Effector memory CD4-positive, alpha-beta T cell (primary cell): ENCODE measurements around the gene RNF40.
"Not testable (repeated sequence)": the region's sequence is repeated elsewhere in the genome, so short reads cannot be mapped to it uniquely, and the experiment has no call there.

ENCODE experiments used
- DNase-seq, 3 donors: peaks; one replicate each; pipeline ENCODE4 v3.0.0-alpha.2; 2020
- H3K27ac ChIP-seq: 2 replicates; pipeline ENCODE4 v1.7.0; 2013; ENCODE audit warnings: mild to moderate bottlenecking, low read length, moderate library complexity; ENCODE audit not compliant: insufficient read depth, poor library complexity, severe bottlenecking
- H3K27me3 ChIP-seq: replicated peaks from 2 replicates; pipeline ENCODE4 v1.7.0; 2013; ENCODE audit warnings: mild to moderate bottlenecking, low read length; ENCODE audit not compliant: insufficient read depth, control insufficient read depth, poor library complexity, severe bottlenecking
- H3K36me3 ChIP-seq: 2 replicates; pipeline ENCODE4 v1.7.0; 2013; ENCODE audit warnings: mild to moderate bottlenecking, low read length, moderate library complexity; ENCODE audit not compliant: control insufficient read depth, insufficient read depth
- H3K4me1 ChIP-seq: 2 replicates; pipeline ENCODE4 v1.7.0; 2013; ENCODE audit warnings: low read length, mild to moderate bottlenecking; ENCODE audit not compliant: control insufficient read depth, insufficient read depth, poor library complexity, severe bottlenecking
- H3K4me3 ChIP-seq: 2 replicates; pipeline ENCODE4 v1.7.0; 2013; ENCODE audit warnings: low read length, low read depth, mild to moderate bottlenecking; ENCODE audit not compliant: insufficient read depth, poor library complexity, severe bottlenecking
- H3K9me3 ChIP-seq: 2 replicates; pipeline ENCODE4 v1.7.0; 2013; ENCODE audit warnings: mild to moderate bottlenecking, low read length, moderate library complexity; ENCODE audit not compliant: control insufficient read depth

The RNF40 gene

GRCh38 chr16:30793508-30794069, 31.5 kb downstream of the RNF40 start:
- Histone ChIP-seq H3K4me1 (no peaks in the 10 kb centered on the region), H3K4me3 (no peak overlapping the region), H3K27me3 (no peaks in the 10 kb centered on the region), H3K36me3 (no peaks in the 10 kb centered on the region), H3K9me3 (no peaks in the 10 kb centered on the region), H3K27ac (no peak overlapping the region)
- no peak for DNase-seq

GRCh38 chr16:30794634-30795033, 32.5 kb downstream of the RNF40 start:
- no peaks in the 10 kb centered on the region for H3K9me3 ChIP-seq
- no peaks in the 10 kb centered on the region for H3K36me3 ChIP-seq
- H3K4me3 ChIP-seq = no peak overlapping the region
- DNase-seq = no peak
- no peak overlapping the region for H3K27ac ChIP-seq
- no peaks in the 10 kb centered on the region for H3K4me1 ChIP-seq
- no peaks in the 10 kb centered on the region for H3K27me3 ChIP-seq

- Histone ChIP-seq H3K27ac (no peak overlapping the region), H3K36me3 (no peaks in the 10 kb centered on the region), H3K4me1 (no peaks in the 10 kb centered on the region), H3K9me3 (no peaks in the 10 kb centered on the region), H3K4me3 (no peak overlapping the region), H3K27me3 (no peaks in the 10 kb centered on the region)
- no peak for DNase-seq
Measured at GRCh38 chr16:30797670-30798309, 35.7 kb downstream of the RNF40 start.

GRCh38 chr16:30802936-30803335, 40.8 kb downstream of the RNF40 start:
- no peaks in the 10 kb centered on the region for H3K27me3 ChIP-seq
- no peak overlapping the region for H3K27ac ChIP-seq
- H3K4me3 ChIP-seq = no peak overlapping the region
- peaks cover 6% of the 10 kb centered on the region for H3K4me1 ChIP-seq
- no peaks in the 10 kb centered on the region for H3K9me3 ChIP-seq
- no peaks in the 10 kb centered on the region for H3K36me3 ChIP-seq
- DNase-seq = no peak

- no peaks in the 10 kb centered on the region for H3K27me3 ChIP-seq
- no peak for DNase-seq
- H3K4me1 ChIP-seq = peaks cover 6% of the 10 kb centered on the region
- H3K9me3 ChIP-seq = no peaks in the 10 kb centered on the region
- peak overlapping the region; percentile 72 for H3K4me3 ChIP-seq
- H3K36me3 ChIP-seq = no peaks in the 10 kb centered on the region
- H3K27ac ChIP-seq = peak overlapping the region; percentile 32
Measured at GRCh38 chr16:30805056-30805369, 42.9 kb downstream of the RNF40 start.

- Histone ChIP-seq H3K27ac (peak overlapping the region; percentile 32), H3K36me3 (no peaks in the 10 kb centered on the region), H3K9me3 (no peaks in the 10 kb centered on the region), H3K4me1 (peaks cover 6% of the 10 kb centered on the region), H3K4me3 (peak overlapping the region; percentile 72), H3K27me3 (no peaks in the 10 kb centered on the region)
- peak; percentile 11 to 38 (median 19) for DNase-seq
Measured at GRCh38 chr16:30805370-30806169, 43.4 kb downstream of the RNF40 start.

GRCh38 chr16:30808146-30808545, 46.0 kb downstream of the RNF40 start:
- Histone ChIP-seq H3K4me1 (peaks cover 6% of the 10 kb centered on the region), H3K27ac (no peak overlapping the region), H3K9me3 (no peaks in the 10 kb centered on the region), H3K27me3 (no peaks in the 10 kb centered on the region), H3K36me3 (no peaks in the 10 kb centered on the region), H3K4me3 (no peak overlapping the region)
- no peak for DNase-seq

GRCh38 chr16:30808890-30809426, 46.8 kb downstream of the RNF40 start:
- H3K4me3 ChIP-seq, H3K36me3 ChIP-seq, H3K9me3 ChIP-seq, DNase-seq, H3K27me3 ChIP-seq, H3K27ac ChIP-seq: not testable (repeated sequence)
- H3K4me1 ChIP-seq = peaks cover 11% of the 10 kb centered on the region

GRCh38 chr16:30809675-30810074, 47.6 kb downstream of the RNF40 start:
- peaks cover 14% of the 10 kb centered on the region for H3K4me1 ChIP-seq
- H3K27me3 ChIP-seq, DNase-seq, H3K4me3 ChIP-seq, H3K9me3 ChIP-seq, H3K36me3 ChIP-seq, H3K27ac ChIP-seq: not testable (repeated sequence)

GRCh38 chr16:30813821-30814189, 51.7 kb downstream of the RNF40 start:
- Histone ChIP-seq H3K36me3 (no peaks in the 10 kb centered on the region), H3K4me1 (peaks cover 9% of the 10 kb centered on the region), H3K9me3 (no peaks in the 10 kb centered on the region), H3K4me3 (peak overlapping the region; percentile 53), H3K27me3 (no peaks in the 10 kb centered on the region), H3K27ac (peak overlapping the region; percentile 56)
- DNase-seq = no peak
